Fibroblast of pulmonary artery (primary cell): ENCODE results near the gene AFTPH.

Experiments used
- DNase-seq: peaks from one replicate; pipeline ENCODE4 v3.0.0-alpha.2; 2010; ENCODE audit warnings: low read depth
- H3K4me3 ChIP-seq: replicated peaks from 2 replicates; pipeline ENCODE4 v1.5.1; 2011; ENCODE audit warnings: low read depth, mild to moderate bottlenecking, control low read depth, low read length, moderate library complexity
- CTCF ChIP-seq: IDR thresholded peaks from 2 replicates; pipeline ENCODE4 v1.5.1; 2011; ENCODE audit warnings: mild to moderate bottlenecking, control low read depth, low read length, inconsistent platforms; ENCODE audit errors: missing control alignments

The AFTPH gene

GRCh38 chr2:64629329-64629781 lies 105.2 kb downstream of the AFTPH start:
- H3K4me3 ChIP-seq, result no peak overlapping the region
- TF ChIP-seq CTCF, result no peak
- no peak for DNase-seq

- no peak for TF ChIP-seq CTCF
- H3K4me3 ChIP-seq, result no peak overlapping the region
- no peak for DNase-seq
These were observed 105.7 kb downstream of the AFTPH start for GRCh38 chr2:64629875-64630274.

GRCh38 chr2:64630752-64631151 lies 106.6 kb downstream of the AFTPH start:
- no peak for TF ChIP-seq CTCF
- no peak for DNase-seq
- no peak overlapping the region for H3K4me3 ChIP-seq

- no peak for TF ChIP-seq CTCF
- no peak for DNase-seq
These were observed 107.6 kb downstream of the AFTPH start for GRCh38 chr2:64631771-64632170.

GRCh38 chr2:64632835-64633819 lies 109.0 kb downstream of the AFTPH start:
- no peak overlapping the region for H3K4me3 ChIP-seq
- no peak for TF ChIP-seq CTCF
- DNase-seq, result peak; percentile 29

More at GRCh38 chr2:64631771-64632170, 107.6 kb downstream of the AFTPH start:
- H3K4me3 ChIP-seq, result no peak overlapping the region

- peak; percentile 26 for DNase-seq
- no peak overlapping the region for H3K4me3 ChIP-seq
These were observed 110.5 kb downstream of the AFTPH start for GRCh38 chr2:64634345-64635267.

More at GRCh38 chr2:64634345-64635267, 110.5 kb downstream of the AFTPH start:
- no peak for TF ChIP-seq CTCF
